HG03571 (cell line): ENCODE data around the gene CCNK.

Source experiments
- ATAC-seq: cut with Tn5 transposase; IDR thresholded peaks from one replicate; pipeline ENCODE4 v1.9.1; 2021; ENCODE audit not compliant: unreplicated experiment

CCNK gene

GRCh38 chr14:99518441-99519346, 37.5 kb downstream of the CCNK start:
- ATAC-seq: peak; percentile 55

GRCh38 chr14:99519347-99519881, 38.2 kb downstream of the CCNK start:
- no peak for ATAC-seq

- no peak for ATAC-seq
Measured at GRCh38 chr14:99519931-99520421, 38.8 kb downstream of the CCNK start.

GRCh38 chr14:99520571-99521081, 39.4 kb downstream of the CCNK start:
- no peak for ATAC-seq

- no peak for ATAC-seq
Measured at GRCh38 chr14:99521176-99522024, 40.2 kb downstream of the CCNK start.

GRCh38 chr14:99522025-99522401, 40.8 kb downstream of the CCNK start:
- no peak for ATAC-seq

- no peak for ATAC-seq
Measured at GRCh38 chr14:99522457-99522891, 41.3 kb downstream of the CCNK start.

- no peak for ATAC-seq
Measured at GRCh38 chr14:99522934-99523703, 41.9 kb downstream of the CCNK start.

GRCh38 chr14:99523704-99524055, 42.5 kb downstream of the CCNK start:
- no peak for ATAC-seq

GRCh38 chr14:99524091-99524661, 43.0 kb downstream of the CCNK start:
- no peak for ATAC-seq

- ATAC-seq: no peak
Measured at GRCh38 chr14:99524804-99525698, 43.8 kb downstream of the CCNK start.

- no peak for ATAC-seq
Measured at GRCh38 chr14:99525699-99526080, 44.5 kb downstream of the CCNK start.

GRCh38 chr14:99527026-99527425, 45.8 kb downstream of the CCNK start:
- ATAC-seq: no peak

- no peak for ATAC-seq
Measured at GRCh38 chr14:99527427-99528076, 46.3 kb downstream of the CCNK start.

- ATAC-seq: no peak
Measured at GRCh38 chr14:99529899-99530298, 48.7 kb downstream of the CCNK start.

GRCh38 chr14:99530407-99531155, 49.4 kb downstream of the CCNK start:
- ATAC-seq: no peak

- no peak for ATAC-seq
Measured at GRCh38 chr14:99531251-99532096, 50.3 kb downstream of the CCNK start.
